HG03060 (cell line): ENCODE data around the gene FOXO6.

Experiments
- ATAC-seq: cut with Tn5 transposase; IDR thresholded peaks from one replicate; pipeline ENCODE4 v1.9.1; 2021; ENCODE audit warnings: low read depth, moderate number of reproducible peaks; ENCODE audit not compliant: unreplicated experiment

FOXO6 gene

GRCh38 chr1:41364442-41365319 is 3.4 kb downstream of the FOXO6 start:
- ATAC-seq, result no peak

GRCh38 chr1:41365320-41365633 is 4.0 kb downstream of the FOXO6 start:
- ATAC-seq, result no peak

GRCh38 chr1:41365772-41366454 is 4.7 kb downstream of the FOXO6 start:
- ATAC-seq, result no peak

GRCh38 chr1:41366455-41367287 is 5.4 kb downstream of the FOXO6 start:
- no peak for ATAC-seq

- ATAC-seq, result no peak
These were observed 6.0 kb downstream of the FOXO6 start for GRCh38 chr1:41367288-41367642.

GRCh38 chr1:41368366-41368765 is 7.1 kb downstream of the FOXO6 start:
- ATAC-seq, result no peak

- ATAC-seq, result no peak
These were observed 7.6 kb downstream of the FOXO6 start for GRCh38 chr1:41368801-41369200.

GRCh38 chr1:41369531-41369930 is 8.3 kb downstream of the FOXO6 start:
- ATAC-seq, result no peak

- no peak for ATAC-seq
These were observed 9.0 kb downstream of the FOXO6 start for GRCh38 chr1:41370225-41370624.

- no peak for ATAC-seq
These were observed 9.7 kb downstream of the FOXO6 start for GRCh38 chr1:41370756-41371420.

GRCh38 chr1:41371630-41372599 is 10.7 kb downstream of the FOXO6 start:
- ATAC-seq, result no peak

GRCh38 chr1:41372600-41372993 is 11.4 kb downstream of the FOXO6 start:
- ATAC-seq, result no peak

GRCh38 chr1:41373373-41373772 is 12.1 kb downstream of the FOXO6 start:
- ATAC-seq, result no peak

- ATAC-seq, result no peak
These were observed 13.5 kb downstream of the FOXO6 start for GRCh38 chr1:41374711-41375110.

- no peak for ATAC-seq
These were observed 16.2 kb downstream of the FOXO6 start for GRCh38 chr1:41377397-41377796.

- no peak for ATAC-seq
These were observed 17.0 kb downstream of the FOXO6 start for GRCh38 chr1:41378222-41378621.

- no peak for ATAC-seq
These were observed 17.9 kb downstream of the FOXO6 start for GRCh38 chr1:41378999-41379737.

- no peak for ATAC-seq
These were observed 18.5 kb downstream of the FOXO6 start for GRCh38 chr1:41379738-41380130.

GRCh38 chr1:41380195-41380594 is 19.0 kb downstream of the FOXO6 start:
- no peak for ATAC-seq
